ENCODE data around the gene RHBDD1. TPM values are rescaled to one million over a fixed set of nuclear protein-coding genes. Genes with fewer than 3 reads are reported as not detected.
"Not testable (repeated sequence)": the region's sequence is repeated elsewhere in the genome, so short reads cannot be mapped to it uniquely, and the experiment has no call there.

RHBDD1 gene
- total and polyA plus RNA-seq, 2 donors: 11.5 to 62.0 TPM

- Histone ChIP-seq H3K27me3 (ENCODE audit: control insufficient read depth in 2 of 2, insufficient read depth in 1 of 2, low read length in 1 of 2) (no peaks in the 10 kb centered on the region), H3K4me1 (ENCODE audit: control insufficient read depth in 2 of 2, insufficient read depth in 2 of 2, low read length in 2 of 2) (peaks cover 30 to 37% of the 10 kb centered on the region in 2 donors), H3K27ac (ENCODE audit: low read depth in 1 of 2, low read length in 1 of 2) (peak overlapping the region; percentile 99 to 100), H3K36me3 (ENCODE audit: control insufficient read depth in 2 of 2, insufficient read depth in 2 of 2, low read length in 1 of 2) (peaks cover 0 to under 1% of the 10 kb centered on the region in 2 donors), H3K9me3 (ENCODE audit: control insufficient read depth in 2 of 2, insufficient read depth in 1 of 2, low read length in 1 of 2) (no peaks in the 10 kb centered on the region), H3K4me3 (ENCODE audit: low read length in 2 of 2) (peak overlapping the region; percentile 72 to 84)
- no peak for DNase-seq (ENCODE audit: low read depth in 6 of 9, low spot score in 9 of 9)
- 3% methylated on average over 6 of the region's 6 CpGs for WGBS
These were observed 663 bp downstream of the RHBDD1 start for GRCh38 chr2:226836548-226836885.

- no peaks in the 10 kb centered on the region for H3K27me3 ChIP-seq (ENCODE audit: control insufficient read depth in 2 of 2, insufficient read depth in 1 of 2, low read length in 1 of 2)
- peaks cover 0 to 2% of the 10 kb centered on the region in 2 donors for H3K36me3 ChIP-seq (ENCODE audit: control insufficient read depth in 2 of 2, insufficient read depth in 2 of 2, low read length in 1 of 2)
- peak overlapping the region; percentile 72 to 84 for H3K4me3 ChIP-seq (ENCODE audit: low read length in 2 of 2)
- 93% methylated on average over 7 of the region's 7 CpGs for WGBS
- peak overlapping the region; percentile 99 to 100 for H3K27ac ChIP-seq (ENCODE audit: low read depth in 1 of 2, low read length in 1 of 2)
- DNase-seq (ENCODE audit: low read depth in 6 of 9, low spot score in 9 of 9): no peak
- peaks cover 30 to 37% of the 10 kb centered on the region in 2 donors for H3K4me1 ChIP-seq (ENCODE audit: control insufficient read depth in 2 of 2, insufficient read depth in 2 of 2, low read length in 2 of 2)
- no peaks in the 10 kb centered on the region for H3K9me3 ChIP-seq (ENCODE audit: control insufficient read depth in 2 of 2, insufficient read depth in 1 of 2, low read length in 1 of 2)
These were observed 1.5 kb downstream of the RHBDD1 start for GRCh38 chr2:226837334-226837733.

GRCh38 chr2:226837787-226838603 is 2.1 kb downstream of the RHBDD1 start:
- H3K9me3 ChIP-seq (ENCODE audit: control insufficient read depth in 2 of 2, insufficient read depth in 1 of 2, low read length in 1 of 2): no peaks in the 10 kb centered on the region
- H3K4me1 ChIP-seq (ENCODE audit: control insufficient read depth in 2 of 2, insufficient read depth in 2 of 2, low read length in 2 of 2): peaks cover 30 to 37% of the 10 kb centered on the region in 2 donors
- H3K27ac ChIP-seq (ENCODE audit: low read depth in 1 of 2, low read length in 1 of 2): peak overlapping the region; percentile 99 to 100
- peak overlapping the region; percentile 4 to 9 for H3K4me3 ChIP-seq (ENCODE audit: low read length in 2 of 2)
- peaks cover 0 to 2% of the 10 kb centered on the region in 2 donors for H3K36me3 ChIP-seq (ENCODE audit: control insufficient read depth in 2 of 2, insufficient read depth in 2 of 2, low read length in 1 of 2)
- DNase-seq (ENCODE audit: low read depth in 6 of 9, low spot score in 9 of 9): peak in 1 of 9 donors; percentile 45
- no peaks in the 10 kb centered on the region for H3K27me3 ChIP-seq (ENCODE audit: control insufficient read depth in 2 of 2, insufficient read depth in 1 of 2, low read length in 1 of 2)
- WGBS: 68% methylated on average over 12 of the region's 12 CpGs

GRCh38 chr2:226838722-226839121 is 2.9 kb downstream of the RHBDD1 start:
- peaks cover 30 to 37% of the 10 kb centered on the region in 2 donors for H3K4me1 ChIP-seq (ENCODE audit: control insufficient read depth in 2 of 2, insufficient read depth in 2 of 2, low read length in 2 of 2)
- peak overlapping the region in 1 of 2 donors; percentile 4 for H3K4me3 ChIP-seq (ENCODE audit: low read length in 2 of 2)
- H3K27me3 ChIP-seq (ENCODE audit: control insufficient read depth in 2 of 2, insufficient read depth in 1 of 2, low read length in 1 of 2): no peaks in the 10 kb centered on the region
- no peaks in the 10 kb centered on the region for H3K9me3 ChIP-seq (ENCODE audit: control insufficient read depth in 2 of 2, insufficient read depth in 1 of 2, low read length in 1 of 2)
- H3K27ac ChIP-seq (ENCODE audit: low read depth in 1 of 2, low read length in 1 of 2): peak overlapping the region in 1 of 2 donors; percentile 99
- peaks cover 0 to 2% of the 10 kb centered on the region in 2 donors for H3K36me3 ChIP-seq (ENCODE audit: control insufficient read depth in 2 of 2, insufficient read depth in 2 of 2, low read length in 1 of 2)
- 58% methylated on average over 3 of the region's 3 CpGs for WGBS
- DNase-seq (ENCODE audit: low read depth in 6 of 9, low spot score in 9 of 9): no peak

- H3K36me3 ChIP-seq (ENCODE audit: control insufficient read depth in 2 of 2, insufficient read depth in 2 of 2, low read length in 1 of 2): peaks cover 0 to 2% of the 10 kb centered on the region in 2 donors
- H3K27ac ChIP-seq (ENCODE audit: low read depth in 1 of 2, low read length in 1 of 2): peak overlapping the region in 1 of 2 donors; percentile 99
- DNase-seq (ENCODE audit: low read depth in 6 of 9, low spot score in 9 of 9): no peak
- H3K4me3 ChIP-seq (ENCODE audit: low read length in 2 of 2): no peak overlapping the region
- H3K27me3 ChIP-seq (ENCODE audit: control insufficient read depth in 2 of 2, insufficient read depth in 1 of 2, low read length in 1 of 2): no peaks in the 10 kb centered on the region
- WGBS: 96% methylated on average over 10 of the region's 10 CpGs
- H3K4me1 ChIP-seq (ENCODE audit: control insufficient read depth in 2 of 2, insufficient read depth in 2 of 2, low read length in 2 of 2): peaks cover 30 to 37% of the 10 kb centered on the region in 2 donors
- no peaks in the 10 kb centered on the region for H3K9me3 ChIP-seq (ENCODE audit: control insufficient read depth in 2 of 2, insufficient read depth in 1 of 2, low read length in 1 of 2)
These were observed 3.3 kb downstream of the RHBDD1 start for GRCh38 chr2:226839161-226839560.

GRCh38 chr2:226839951-226840350 is 4.1 kb downstream of the RHBDD1 start:
- Histone ChIP-seq H3K27ac (ENCODE audit: low read depth in 1 of 2, low read length in 1 of 2) (peak overlapping the region in 1 of 2 donors; percentile 32), H3K36me3 (ENCODE audit: control insufficient read depth in 2 of 2, insufficient read depth in 2 of 2, low read length in 1 of 2) (peaks cover 0 to 2% of the 10 kb centered on the region in 2 donors), H3K4me1 (ENCODE audit: control insufficient read depth in 2 of 2, insufficient read depth in 2 of 2, low read length in 2 of 2) (peaks cover 30 to 37% of the 10 kb centered on the region in 2 donors), H3K4me3 (ENCODE audit: low read length in 2 of 2) (no peak overlapping the region), H3K9me3 (ENCODE audit: control insufficient read depth in 2 of 2, insufficient read depth in 1 of 2, low read length in 1 of 2) (no peaks in the 10 kb centered on the region), H3K27me3 (ENCODE audit: control insufficient read depth in 2 of 2, insufficient read depth in 1 of 2, low read length in 1 of 2) (no peaks in the 10 kb centered on the region)
- 98% methylated on average over 2 of the region's 2 CpGs for WGBS
- peak in 3 of 9 donors; percentile 54 to 78 (median 56) for DNase-seq (ENCODE audit: low read depth in 6 of 9, low spot score in 9 of 9)

GRCh38 chr2:226843001-226843400 is 7.1 kb downstream of the RHBDD1 start:
- not testable (repeated sequence) for H3K36me3 ChIP-seq (ENCODE audit: control insufficient read depth in 2 of 2, insufficient read depth in 2 of 2, low read length in 1 of 2); H3K27me3 ChIP-seq (ENCODE audit: control insufficient read depth in 2 of 2, insufficient read depth in 1 of 2, low read length in 1 of 2); H3K4me3 ChIP-seq (ENCODE audit: low read length in 2 of 2); H3K27ac ChIP-seq (ENCODE audit: low read depth in 1 of 2, low read length in 1 of 2); DNase-seq (ENCODE audit: low read depth in 6 of 9, low spot score in 9 of 9); H3K9me3 ChIP-seq (ENCODE audit: control insufficient read depth in 2 of 2, insufficient read depth in 1 of 2, low read length in 1 of 2)
- WGBS: 99% methylated on average over 1 of the region's 1 CpG
- peaks cover 23 to 35% of the 10 kb centered on the region in 2 donors for H3K4me1 ChIP-seq (ENCODE audit: control insufficient read depth in 2 of 2, insufficient read depth in 2 of 2, low read length in 2 of 2)

- Histone ChIP-seq H3K27ac (ENCODE audit: low read depth in 1 of 2, low read length in 1 of 2) (no peak overlapping the region), H3K4me1 (ENCODE audit: control insufficient read depth in 2 of 2, insufficient read depth in 2 of 2, low read length in 2 of 2) (peaks cover 3 to 17% of the 10 kb centered on the region in 2 donors), H3K4me3 (ENCODE audit: low read length in 2 of 2) (no peak overlapping the region), H3K27me3 (ENCODE audit: control insufficient read depth in 2 of 2, insufficient read depth in 1 of 2, low read length in 1 of 2) (no peaks in the 10 kb centered on the region), H3K36me3 (ENCODE audit: control insufficient read depth in 2 of 2, insufficient read depth in 2 of 2, low read length in 1 of 2) (peaks cover 3 to 16% of the 10 kb centered on the region in 2 donors), H3K9me3 (ENCODE audit: control insufficient read depth in 2 of 2, insufficient read depth in 1 of 2, low read length in 1 of 2) (no peaks in the 10 kb centered on the region)
- DNase-seq (ENCODE audit: low read depth in 6 of 9, low spot score in 9 of 9): no peak
- 94% methylated on average over 3 of the region's 3 CpGs for WGBS
These were observed 9.7 kb downstream of the RHBDD1 start for GRCh38 chr2:226845386-226846116.

GRCh38 chr2:226847090-226847489 is 11.2 kb downstream of the RHBDD1 start:
- peaks cover 3 to 15% of the 10 kb centered on the region in 2 donors for H3K36me3 ChIP-seq (ENCODE audit: control insufficient read depth in 2 of 2, insufficient read depth in 2 of 2, low read length in 1 of 2)
- no peak overlapping the region for H3K27ac ChIP-seq (ENCODE audit: low read depth in 1 of 2, low read length in 1 of 2)
- WGBS: 88% methylated on average over 1 of the region's 1 CpG
- no peaks in the 10 kb centered on the region for H3K27me3 ChIP-seq (ENCODE audit: control insufficient read depth in 2 of 2, insufficient read depth in 1 of 2, low read length in 1 of 2)
- peaks cover 3 to 12% of the 10 kb centered on the region in 2 donors for H3K4me1 ChIP-seq (ENCODE audit: control insufficient read depth in 2 of 2, insufficient read depth in 2 of 2, low read length in 2 of 2)
- no peaks in the 10 kb centered on the region for H3K9me3 ChIP-seq (ENCODE audit: control insufficient read depth in 2 of 2, insufficient read depth in 1 of 2, low read length in 1 of 2)
- DNase-seq (ENCODE audit: low read depth in 6 of 9, low spot score in 9 of 9): no peak
- H3K4me3 ChIP-seq (ENCODE audit: low read length in 2 of 2): no peak overlapping the region

All from thymus (tissue), 11 donors.